HUES64 (cell line): Measurements from ENCODE around the gene ATRNL1.

Experiments
- H3K27ac ChIP-seq: 2 replicates; pipeline ENCODE4 v1.7.0; 2013; ENCODE audit warnings: low read depth, low read length, inconsistent platforms
- H3K27me3 ChIP-seq: 2 replicates; pipeline ENCODE4 v1.6.1; 2013; ENCODE audit warnings: mild to moderate bottlenecking, low read length; ENCODE audit not compliant: insufficient read depth
- H3K36me3 ChIP-seq: 2 replicates; pipeline ENCODE4 v1.6.1; 2013; ENCODE audit warnings: mild to moderate bottlenecking, low read length; ENCODE audit not compliant: insufficient read depth
- H3K4me1 ChIP-seq: 2 replicates; pipeline ENCODE4 v1.6.1; 2013; ENCODE audit warnings: mild to moderate bottlenecking, low read length, moderate library complexity; ENCODE audit not compliant: insufficient read depth
- H3K4me3 ChIP-seq: 2 replicates; pipeline ENCODE4 v1.5.1; 2013; ENCODE audit warnings: mild to moderate bottlenecking, low read length, moderate library complexity
- H3K9ac ChIP-seq: 2 replicates; pipeline ENCODE4 v1.6.1; 2013; ENCODE audit warnings: mild to moderate bottlenecking, low read depth, low read length
- H3K9me3 ChIP-seq: 2 replicates; pipeline ENCODE4 v1.6.1; 2013; ENCODE audit warnings: low read depth, low read length; ENCODE audit not compliant: insufficient read depth
- WGBS: fragments of 150-250, 120-280 bp; methylation state at CpG from one replicate; pipeline ENCODE4 v1.1.7; 2013; ENCODE audit warnings: missing lambda C conversion rate; 5-methylcytosine and 5-hydroxymethylcytosine counted together

ATRNL1 gene

DNA sequence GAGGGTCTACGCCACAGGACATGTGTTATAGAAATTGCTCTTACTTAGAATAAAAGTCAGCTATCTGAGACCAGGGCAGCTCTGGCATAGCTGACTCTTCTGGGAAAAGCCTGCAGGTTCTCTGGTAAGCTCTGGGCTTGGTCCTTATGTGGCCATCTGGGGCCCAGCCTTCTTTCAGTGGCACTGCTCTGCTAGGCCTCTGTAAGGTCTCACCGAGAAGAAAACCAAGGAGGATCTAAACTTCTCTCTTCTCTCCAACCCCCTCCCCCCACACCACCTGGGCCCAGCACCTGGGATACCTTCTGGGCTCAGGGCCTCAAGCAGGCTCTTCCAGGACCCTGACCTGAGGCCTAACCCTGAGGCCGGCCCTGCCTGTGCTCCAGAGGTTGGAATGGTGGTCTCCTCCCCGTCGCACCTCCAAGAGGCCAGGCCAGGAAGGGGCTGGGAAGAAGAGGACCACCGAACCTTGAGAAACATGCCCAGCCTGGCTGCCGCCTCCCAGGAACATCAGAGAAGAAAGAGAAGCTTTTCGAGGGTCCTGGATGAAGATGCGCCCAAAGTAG, 856.2 kb downstream of the ATRNL1 start:
- H3K4me1 ChIP-seq: peaks cover 31% of the 10 kb centered on the region
- no peaks in the 10 kb centered on the region for H3K9me3 ChIP-seq
- no peak overlapping the region for H3K4me3 ChIP-seq
- no peak overlapping the region for H3K9ac ChIP-seq
- H3K27ac ChIP-seq: no peak overlapping the region
- no peaks in the 10 kb centered on the region for H3K27me3 ChIP-seq
- no peaks in the 10 kb centered on the region for H3K36me3 ChIP-seq
- 96% methylated on average over 9 of the region's 9 CpGs for WGBS

DNA sequence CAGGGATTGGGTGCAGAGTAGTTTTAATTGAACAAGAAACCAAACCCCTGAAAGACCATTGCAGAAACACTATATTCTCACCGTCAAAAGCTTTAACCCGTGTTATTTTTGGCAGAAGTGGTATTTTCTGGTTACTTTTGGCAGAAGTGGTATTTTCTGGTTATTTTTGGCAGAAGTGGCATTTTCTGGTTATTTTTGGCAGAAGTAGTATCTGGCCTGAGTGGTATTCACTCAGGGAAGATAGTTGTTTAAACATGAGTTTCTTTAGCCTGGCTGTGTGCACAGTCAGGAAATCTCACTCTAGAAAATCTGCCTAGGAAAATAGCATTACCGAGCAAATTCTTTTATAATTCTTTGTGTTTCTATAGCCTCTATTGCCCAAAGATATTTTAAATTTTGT, 857.2 kb downstream of the ATRNL1 start:
- H3K4me1 ChIP-seq: peaks cover 31% of the 10 kb centered on the region
- 99% methylated on average over 3 of the region's 3 CpGs for WGBS
- H3K36me3 ChIP-seq: no peaks in the 10 kb centered on the region
- H3K9me3 ChIP-seq: no peaks in the 10 kb centered on the region
- H3K27ac ChIP-seq: no peak overlapping the region
- H3K27me3 ChIP-seq: no peaks in the 10 kb centered on the region
- H3K4me3 ChIP-seq: no peak overlapping the region
- H3K9ac ChIP-seq: no peak overlapping the region

DNA sequence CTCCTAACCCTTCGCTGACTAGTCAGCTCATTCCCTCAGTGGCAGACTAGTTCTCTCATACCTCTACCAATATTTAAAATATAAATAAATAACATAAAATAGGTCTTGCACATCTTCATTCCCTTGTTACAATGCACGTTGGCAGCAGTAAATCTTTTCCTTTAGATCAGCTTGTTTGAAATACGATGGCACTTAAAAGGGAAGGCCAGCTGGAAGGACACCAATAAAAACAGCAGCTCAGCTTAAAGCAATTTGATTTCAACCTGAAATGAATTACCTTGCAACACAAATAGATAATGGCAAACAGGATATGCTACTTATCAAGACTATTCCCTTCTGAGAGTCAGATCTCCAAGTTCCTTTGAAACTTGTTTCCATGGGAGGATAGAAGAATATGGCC, 858.1 kb downstream of the ATRNL1 start:
- Histone ChIP-seq H3K4me1 (peaks cover 31% of the 10 kb centered on the region), H3K27ac (no peak overlapping the region), H3K9me3 (no peaks in the 10 kb centered on the region), H3K9ac (no peak overlapping the region), H3K4me3 (no peak overlapping the region), H3K36me3 (no peaks in the 10 kb centered on the region), H3K27me3 (no peaks in the 10 kb centered on the region)
- 95% methylated on average over 3 of the region's 3 CpGs for WGBS

DNA sequence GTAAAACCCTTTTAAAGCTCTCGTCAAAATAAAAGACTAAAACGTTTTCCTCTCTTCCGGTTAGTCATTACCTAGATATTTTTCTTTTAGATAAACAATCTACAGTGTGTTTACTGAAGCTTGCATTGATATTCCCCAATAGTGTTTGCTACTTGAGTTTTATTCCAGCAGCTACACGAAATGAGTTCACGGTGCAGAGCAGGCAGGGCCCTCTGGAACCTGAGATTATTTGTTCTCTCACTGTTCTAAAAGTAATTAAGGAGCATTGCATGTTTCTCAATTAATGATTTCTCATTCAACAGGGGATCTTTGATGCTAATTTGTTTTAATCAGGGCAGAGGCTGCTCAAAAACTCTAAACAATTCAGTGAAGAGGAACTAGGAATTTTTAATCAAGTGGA, 860.1 kb downstream of the ATRNL1 start:
- Histone ChIP-seq H3K27ac (no peak overlapping the region), H3K9me3 (no peaks in the 10 kb centered on the region)
- whole genome bisulfite sequencing: 76% methylated on average over 3 of the region's 5 CpGs

DNA sequence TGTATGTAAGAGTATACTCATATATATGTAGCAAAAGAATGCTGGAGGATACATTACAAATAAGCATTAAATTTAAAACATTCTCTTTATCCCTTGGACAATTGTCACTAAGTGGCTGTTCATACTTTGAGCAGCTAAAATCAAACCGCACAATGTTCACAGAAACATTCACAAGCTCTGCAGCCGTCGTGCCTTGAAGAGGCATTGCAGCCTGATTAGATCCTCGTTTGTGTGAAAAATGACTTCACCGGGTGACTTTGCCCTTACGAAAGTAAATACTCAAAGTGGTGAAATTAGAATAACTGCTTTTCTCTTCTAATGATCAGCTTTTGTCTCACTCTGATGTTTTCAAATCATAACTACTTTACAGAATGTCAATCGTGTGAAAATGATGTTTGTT, 860.8 kb downstream of the ATRNL1 start:
- no peaks in the 10 kb centered on the region for H3K9me3 ChIP-seq
- H3K4me3 ChIP-seq: no peak overlapping the region
- H3K9ac ChIP-seq: no peak overlapping the region
- H3K27me3 ChIP-seq: no peaks in the 10 kb centered on the region
- peaks cover 18% of the 10 kb centered on the region for H3K4me1 ChIP-seq
- no peaks in the 10 kb centered on the region for H3K36me3 ChIP-seq
- H3K27ac ChIP-seq: no peak overlapping the region
- WGBS: 93% methylated on average over 6 of the region's 7 CpGs

More for the DNA sequence above, 860.1 kb downstream of the ATRNL1 start:
- H3K4me3 ChIP-seq: no peak overlapping the region
- peaks cover 23% of the 10 kb centered on the region for H3K4me1 ChIP-seq
- no peak overlapping the region for H3K9ac ChIP-seq
- no peaks in the 10 kb centered on the region for H3K36me3 ChIP-seq
- no peaks in the 10 kb centered on the region for H3K27me3 ChIP-seq

DNA sequence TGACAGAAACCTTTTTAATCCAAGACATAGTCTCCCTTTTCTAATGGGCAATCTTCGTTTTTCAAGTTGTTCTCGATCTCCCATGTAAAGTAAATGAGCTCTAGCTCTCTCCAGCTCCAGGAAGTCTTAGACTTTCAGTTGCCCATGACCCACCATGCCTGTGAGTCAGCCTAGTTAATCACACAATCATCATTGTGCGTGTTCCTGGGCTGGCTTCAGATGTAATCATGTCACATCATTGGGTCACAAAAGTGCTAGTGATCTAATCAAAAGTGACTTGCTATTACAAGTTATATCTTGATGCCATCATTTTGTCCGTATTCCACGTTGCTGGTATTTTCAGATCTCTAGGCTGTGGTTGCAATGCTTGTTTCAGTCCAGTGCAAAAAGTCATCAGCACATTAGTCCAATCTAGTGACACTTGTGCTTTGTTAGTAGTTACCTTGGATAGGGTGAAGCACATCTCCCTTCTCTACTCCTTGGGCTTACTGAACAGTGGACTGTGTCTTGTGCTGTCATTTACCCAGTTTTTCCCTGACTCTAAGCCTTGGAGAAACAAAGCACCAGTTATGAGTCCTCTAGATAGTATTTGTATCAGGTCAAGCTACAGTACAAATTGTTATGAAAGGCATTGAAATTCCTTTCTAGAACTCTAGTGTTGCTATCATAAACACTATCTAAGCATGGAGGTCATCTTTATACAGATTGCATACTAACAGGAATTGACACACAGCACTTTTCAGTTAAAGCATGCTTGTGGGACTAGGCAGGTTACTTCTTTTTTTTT, 863.3 kb downstream of the ATRNL1 start:
- 96% methylated on average over 5 of the region's 5 CpGs for WGBS
- H3K9me3 ChIP-seq: no peaks in the 10 kb centered on the region
- H3K4me3 ChIP-seq: no peak overlapping the region
- H3K4me1 ChIP-seq: peaks cover 15% of the 10 kb centered on the region
- H3K27ac ChIP-seq: no peak overlapping the region
- no peaks in the 10 kb centered on the region for H3K36me3 ChIP-seq
- H3K9ac ChIP-seq: no peak overlapping the region
- no peaks in the 10 kb centered on the region for H3K27me3 ChIP-seq

DNA sequence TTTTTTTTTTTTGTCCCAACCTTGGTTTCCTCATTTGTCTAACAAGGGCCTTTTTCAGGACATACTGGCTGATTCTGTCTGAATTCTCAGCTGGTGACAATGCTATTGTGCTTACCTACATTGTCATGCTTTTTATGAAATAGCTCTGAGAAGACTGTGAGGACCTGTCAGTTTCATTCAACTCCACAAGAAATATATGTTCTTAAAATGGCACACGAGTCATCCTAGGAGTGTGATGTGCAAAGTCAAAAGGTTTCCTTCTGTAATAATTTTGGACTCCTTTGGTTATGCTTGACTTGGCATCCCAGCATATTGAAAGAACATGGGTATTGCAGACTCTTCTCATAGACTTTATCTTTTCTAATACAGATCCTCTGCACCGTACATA, 863.8 kb downstream of the ATRNL1 start:
- 97% methylated on average over 2 of the region's 2 CpGs for WGBS
- Histone ChIP-seq H3K27me3 (no peaks in the 10 kb centered on the region), H3K36me3 (no peaks in the 10 kb centered on the region), H3K4me3 (no peak overlapping the region), H3K9ac (no peak overlapping the region), H3K9me3 (no peaks in the 10 kb centered on the region), H3K4me1 (peaks cover 15% of the 10 kb centered on the region), H3K27ac (no peak overlapping the region)

DNA sequence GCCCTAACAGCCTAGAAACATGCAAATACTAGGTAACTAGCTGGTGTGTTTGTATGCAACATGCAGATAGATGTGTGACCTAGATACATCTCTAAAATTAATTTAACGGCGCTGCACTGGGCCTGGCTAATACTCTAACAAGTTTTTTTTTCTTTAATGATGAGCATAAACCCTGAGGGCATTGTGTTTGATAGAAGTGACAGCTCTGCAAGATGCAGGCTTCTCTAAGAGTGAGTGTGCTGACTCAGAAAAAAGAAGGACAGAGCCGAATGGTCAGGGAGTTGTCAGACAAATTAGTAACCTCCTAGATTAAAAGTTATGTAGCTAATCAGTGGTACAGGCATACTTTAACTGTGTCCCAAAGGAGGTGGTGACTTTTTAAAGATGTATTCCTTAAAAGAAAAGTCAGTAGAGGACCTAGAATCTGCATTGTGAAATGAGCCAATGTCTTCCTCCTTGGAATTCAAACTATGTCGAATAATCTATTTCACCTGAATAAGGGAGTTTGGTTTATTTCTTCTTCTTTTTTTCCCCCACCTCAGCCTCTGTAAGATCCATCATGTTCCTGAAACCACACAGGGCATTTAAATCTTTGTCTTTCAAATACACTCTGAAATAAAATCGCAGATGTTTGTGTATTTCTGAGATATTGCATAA, 864.7 kb downstream of the ATRNL1 start:
- 91% methylated on average over 5 of the region's 5 CpGs for WGBS
- Histone ChIP-seq H3K9ac (no peak overlapping the region), H3K4me1 (peaks cover 14% of the 10 kb centered on the region), H3K9me3 (no peaks in the 10 kb centered on the region), H3K27me3 (no peaks in the 10 kb centered on the region), H3K4me3 (no peak overlapping the region), H3K27ac (no peak overlapping the region), H3K36me3 (no peaks in the 10 kb centered on the region)

DNA sequence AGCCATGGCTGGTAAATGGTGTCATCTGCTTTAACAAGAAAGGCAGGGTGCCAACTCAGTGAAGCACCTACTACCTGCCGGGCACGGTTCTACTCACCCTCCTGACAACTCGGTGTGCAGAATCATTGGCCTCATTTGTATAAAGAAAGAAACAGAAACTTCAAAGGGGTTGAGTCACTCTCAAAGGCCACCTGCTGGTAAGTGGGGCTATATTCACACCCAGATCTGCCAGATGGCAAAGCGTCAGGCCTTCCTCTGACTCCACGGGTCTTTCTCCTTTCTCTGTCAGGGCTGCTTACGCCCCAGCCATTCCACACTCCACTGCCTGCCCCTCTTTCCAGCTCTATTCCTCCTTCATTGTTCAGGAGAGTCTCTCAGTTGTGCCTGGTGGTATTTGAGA, 870.7 kb downstream of the ATRNL1 start:
- WGBS: 61% methylated on average over 6 of the region's 6 CpGs
- no peak overlapping the region for H3K9ac ChIP-seq
- peaks cover 4% of the 10 kb centered on the region; the same call in 1 of the 2 replicates for H3K4me1 ChIP-seq
- H3K36me3 ChIP-seq: no peaks in the 10 kb centered on the region
- no peaks in the 10 kb centered on the region for H3K9me3 ChIP-seq
- H3K27me3 ChIP-seq: no peaks in the 10 kb centered on the region
- no peak overlapping the region for H3K27ac ChIP-seq
- no peak overlapping the region for H3K4me3 ChIP-seq

DNA sequence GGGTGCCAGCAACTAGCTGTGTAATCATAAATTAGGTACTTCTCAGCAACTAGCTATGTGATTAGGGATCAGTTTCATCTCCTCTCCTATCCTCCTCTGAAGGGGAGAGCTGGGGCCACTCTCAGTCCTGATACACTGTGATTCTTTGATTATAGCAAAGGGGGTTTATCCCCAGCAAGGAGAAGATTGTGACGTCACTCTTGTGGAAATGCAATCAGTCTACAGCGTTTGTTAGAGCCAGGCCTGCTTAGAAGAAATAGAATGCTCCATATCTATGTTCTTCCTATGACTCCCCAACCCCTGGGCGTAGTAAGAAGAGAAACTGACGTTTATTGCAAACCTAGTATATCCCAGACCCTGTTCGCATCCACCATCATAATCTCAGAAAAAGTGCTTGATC, 871.7 kb downstream of the ATRNL1 start:
- H3K4me3 ChIP-seq: no peak overlapping the region
- 95% methylated on average over 5 of the region's 5 CpGs for WGBS
- H3K9me3 ChIP-seq: no peaks in the 10 kb centered on the region
- H3K36me3 ChIP-seq: no peaks in the 10 kb centered on the region
- H3K4me1 ChIP-seq: peaks cover 4% of the 10 kb centered on the region; the same call in 1 of the 2 replicates
- no peak overlapping the region for H3K27ac ChIP-seq
- H3K27me3 ChIP-seq: no peaks in the 10 kb centered on the region
- H3K9ac ChIP-seq: no peak overlapping the region

DNA sequence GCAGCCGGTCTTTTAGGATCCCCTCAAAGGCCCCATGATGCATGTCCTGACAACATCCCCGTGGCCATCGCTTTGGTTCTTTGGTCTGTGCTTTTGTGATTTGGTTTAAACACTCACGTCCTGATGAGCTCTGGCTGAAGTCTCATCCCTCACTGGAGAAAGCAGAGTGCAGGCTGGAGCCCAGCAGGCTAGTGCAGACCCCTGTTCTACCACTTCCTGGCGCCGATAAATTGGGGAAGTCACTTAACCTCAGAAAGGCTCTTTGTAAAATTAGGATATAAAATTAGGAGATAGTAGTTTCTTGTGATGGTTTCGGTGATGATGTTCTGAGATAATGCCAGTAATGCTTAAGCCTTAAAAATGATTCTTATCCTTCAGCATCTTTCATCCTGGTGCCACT, 872.2 kb downstream of the ATRNL1 start:
- 91% methylated on average over 7 of the region's 7 CpGs for WGBS

More for the DNA sequence above, 872.2 kb downstream of the ATRNL1 start:
- Histone ChIP-seq H3K27me3 (no peaks in the 10 kb centered on the region), H3K9ac (no peak overlapping the region), H3K27ac (no peak overlapping the region), H3K4me3 (no peak overlapping the region), H3K36me3 (no peaks in the 10 kb centered on the region), H3K9me3 (no peaks in the 10 kb centered on the region), H3K4me1 (peaks cover 4% of the 10 kb centered on the region; the same call in 1 of the 2 replicates)
